GM18511 (cell line): ENCODE results near the gene DNAJC7.
A peak's percentile ranks its signal among the peaks of the same experiment; 100 is the strongest.
"Not testable (repeated sequence)": the region's sequence is repeated elsewhere in the genome, so short reads cannot be mapped to it uniquely, and the experiment has no call there.

Experiments used
- ATAC-seq: cut with Tn5 transposase; IDR thresholded peaks from one replicate; pipeline ENCODE4 v1.9.1; 2021; ENCODE audit warnings: mild to moderate bottlenecking, moderate library complexity; ENCODE audit not compliant: unreplicated experiment

DNAJC7 gene

GRCh38 chr17:42041619-42042018, 24.4 kb upstream of the DNAJC7 start:
- ATAC-seq = no peak

GRCh38 chr17:42040818-42041217, 23.6 kb upstream of the DNAJC7 start:
- no peak for ATAC-seq

- no peak for ATAC-seq
These were observed 22.8 kb upstream of the DNAJC7 start for GRCh38 chr17:42039794-42040763.

GRCh38 chr17:42038221-42038973, 21.2 kb upstream of the DNAJC7 start:
- ATAC-seq = no peak

DNA sequence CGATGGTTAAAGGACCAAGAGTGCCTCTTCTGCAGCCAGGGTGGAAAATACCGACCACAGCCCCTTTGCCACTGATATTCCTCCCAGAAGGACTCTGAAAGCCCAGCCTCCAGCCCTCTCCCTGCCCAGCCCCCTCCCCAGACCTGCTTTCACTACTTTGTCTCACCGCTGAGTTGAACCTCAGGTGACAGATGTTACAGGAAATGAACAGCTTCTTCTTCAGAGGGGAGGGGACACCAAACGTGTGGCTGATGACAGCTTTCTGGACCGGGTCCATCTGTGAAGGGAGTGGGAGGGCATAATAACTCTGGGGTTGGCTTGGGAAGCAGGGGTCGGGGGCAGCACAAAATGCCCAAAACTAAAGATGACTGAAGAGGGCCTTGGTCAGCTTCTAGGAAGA, 16.8 kb upstream of the DNAJC7 start:
- no peak for ATAC-seq

DNA sequence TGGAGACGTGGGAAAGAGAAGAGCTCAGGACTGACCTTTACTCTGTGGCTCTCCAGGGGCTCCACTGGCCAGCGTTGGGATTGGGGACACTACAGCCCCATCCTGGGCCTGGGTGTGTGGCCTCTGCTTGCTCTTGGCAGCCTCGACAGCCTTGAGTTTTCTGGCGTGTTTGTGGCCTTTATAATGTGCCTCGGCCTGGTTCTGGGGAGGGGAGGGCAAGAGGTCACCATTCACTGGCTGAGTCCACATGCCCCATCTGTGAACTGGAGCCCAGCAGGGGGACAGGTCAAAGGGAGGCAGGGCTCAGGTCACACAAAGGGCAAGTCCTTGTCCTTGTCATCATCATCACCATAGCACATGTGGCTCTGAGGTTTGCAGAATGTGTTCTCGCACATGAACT, 14.3 kb upstream of the DNAJC7 start:
- no peak for ATAC-seq

- ATAC-seq = no peak
These were observed 11.5 kb upstream of the DNAJC7 start for GRCh38 chr17:42028791-42029127.

DNA sequence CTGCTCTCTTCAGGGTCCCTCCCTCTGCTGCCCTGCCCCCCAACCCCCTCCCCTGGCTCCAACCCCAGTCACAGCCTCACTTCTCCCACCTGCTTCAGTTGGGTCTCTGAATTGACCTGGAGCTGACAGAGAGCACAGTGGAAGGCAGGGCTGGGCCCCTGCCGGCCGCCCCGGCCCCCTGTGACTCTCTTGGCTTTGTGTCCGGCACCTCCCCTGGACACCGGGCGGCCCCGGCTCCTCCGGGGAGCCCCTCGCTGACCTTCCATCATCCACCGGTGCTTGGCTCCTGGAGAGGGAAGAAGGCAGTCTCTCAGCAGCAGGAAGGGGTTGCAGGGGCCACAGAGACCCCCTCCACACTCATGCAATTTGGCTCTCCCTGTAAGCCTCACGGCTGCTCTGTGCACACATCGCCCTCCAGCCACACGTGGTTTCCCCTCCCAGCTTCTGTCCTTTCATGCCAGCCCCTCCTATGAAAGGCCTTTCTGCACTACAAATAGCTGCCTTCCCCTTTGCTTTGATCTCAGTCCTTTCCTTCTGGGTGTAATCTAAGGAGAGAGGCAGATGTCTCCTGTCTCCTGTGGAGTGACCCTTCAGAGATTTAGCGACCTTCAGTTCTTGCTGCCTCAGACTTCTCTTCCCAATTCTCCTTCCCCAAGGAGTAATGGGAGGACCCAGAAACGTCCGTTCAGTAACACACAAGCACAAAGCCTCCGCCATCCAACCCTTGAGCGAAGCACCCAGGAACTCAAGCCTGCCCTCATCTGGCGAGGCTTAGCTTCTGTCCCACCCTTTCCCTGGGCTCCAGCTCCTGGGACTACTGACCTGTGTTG, 10.9 kb upstream of the DNAJC7 start:
- no peak for ATAC-seq

DNA sequence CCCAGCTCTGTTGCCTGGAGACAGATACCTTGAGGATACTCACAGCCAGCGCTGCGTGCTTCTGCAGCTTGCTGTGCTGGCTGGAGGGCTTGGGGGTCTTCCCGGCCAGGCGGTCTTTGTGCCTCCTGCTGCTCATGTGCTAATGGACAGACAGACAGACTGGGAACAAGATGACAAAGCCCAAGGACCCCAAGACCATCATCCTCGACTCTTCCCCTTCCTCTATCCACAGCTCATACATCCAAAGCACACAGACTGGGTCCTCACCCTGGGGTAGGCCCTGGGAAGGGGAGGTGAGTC, 10.3 kb upstream of the DNAJC7 start:
- ATAC-seq = no peak

- no peak for ATAC-seq
These were observed 9.8 kb upstream of the DNAJC7 start for GRCh38 chr17:42026857-42027589.

DNA sequence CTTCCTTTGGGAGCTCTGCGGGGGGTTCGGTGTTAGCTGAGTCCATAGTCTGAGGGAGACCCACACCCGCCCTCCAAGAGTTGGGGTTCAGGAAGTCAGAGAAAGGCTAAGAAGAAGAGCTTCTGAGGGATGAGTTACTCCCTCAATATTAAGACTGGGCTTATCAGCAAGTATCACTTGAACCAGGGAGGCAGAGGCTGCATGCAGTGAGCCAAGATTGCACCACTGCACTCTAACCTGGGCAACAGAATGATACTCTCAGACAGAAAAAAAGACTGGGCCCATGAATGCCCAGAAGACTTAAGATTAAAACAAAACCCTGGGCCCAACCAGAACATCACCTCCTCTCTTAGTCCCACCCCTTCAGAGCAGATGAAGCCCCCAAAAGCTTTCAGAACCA, 8.7 kb upstream of the DNAJC7 start:
- ATAC-seq = no peak

- no peak for ATAC-seq
These were observed 7.9 kb upstream of the DNAJC7 start for GRCh38 chr17:42025191-42025579.

- ATAC-seq = no peak
These were observed 6.5 kb upstream of the DNAJC7 start for GRCh38 chr17:42023524-42024349.

GRCh38 chr17:42020845-42021244, 3.6 kb upstream of the DNAJC7 start:
- ATAC-seq = not testable (repeated sequence)

- peak; percentile 58 for ATAC-seq
These were observed 2.5 kb upstream of the DNAJC7 start, which contains the start of gene NKIRAS2 for GRCh38 chr17:42019509-42020404. Gene NKIRAS2 (plus strand): TSS chr17:42020090. CDS start chr17:42021578, 1,488 bp downstream.

DNA sequence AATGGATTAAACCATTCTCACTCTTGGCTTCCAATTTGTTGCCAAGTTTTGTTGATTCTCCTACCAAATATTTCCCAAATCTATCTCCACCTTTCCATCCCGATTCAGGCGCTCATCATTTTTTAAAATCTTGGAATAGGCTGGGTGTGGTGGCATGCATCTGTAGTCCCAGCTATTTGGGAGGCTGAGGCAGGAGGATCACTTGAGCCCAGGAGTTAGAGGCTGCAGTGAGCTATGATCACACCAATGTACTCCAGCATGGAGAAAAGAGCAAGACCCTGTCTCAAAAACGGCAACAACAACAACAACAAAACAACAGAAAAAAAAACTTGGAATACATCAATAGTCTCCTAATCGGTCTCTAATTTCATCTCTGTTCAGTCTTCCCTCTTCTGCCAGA, 1.7 kb upstream of the DNAJC7 start:
- no peak for ATAC-seq

GRCh38 chr17:42018339-42018738, 1.1 kb upstream of the DNAJC7 start:
- no peak for ATAC-seq

GRCh38 chr17:42017866-42018200, 594 bp upstream of the DNAJC7 start:
- no peak for ATAC-seq

- no peak for ATAC-seq
These were observed 818 bp downstream of the DNAJC7 start for GRCh38 chr17:42016411-42016831.
